Common myeloid progenitor, CD34-positive (primary cell): ENCODE measurements around the gene ENTPD5.
"Not testable (repeated sequence)": the region's sequence is repeated elsewhere in the genome, so short reads cannot be mapped to it uniquely, and the experiment has no call there.

Source experiments
- CTCF ChIA-PET: fragments of 350-600 bp; sonication (Branson Sonifier 250); formaldehyde crosslinking; loops from one replicate; lab custom pipeline; 2021; ENCODE audit warnings: antibody characterized with exemption; lab: Charles Lee
- POLR2A ChIA-PET: fragments of 350-600 bp; sonication (Branson Sonifier 250); formaldehyde crosslinking; loops from one replicate; lab custom pipeline; 2021; ENCODE audit warnings: antibody characterized with exemption; lab: Charles Lee
- DNase-seq, 3 donors: peaks; one replicate each; pipeline versions ENCODE4 v3.0.0 to v3.0.0-alpha.2; 2013
- H3K27ac ChIP-seq, 2 experiments: 1 replicate in 1 of 2; 2 replicates in 1 of 2; pipeline ENCODE4 v1.7.0; 2013; ENCODE audit warnings: inconsistent platforms in 2 of 2, low read length in 2 of 2, mild to moderate bottlenecking in 2 of 2, low read depth in 1 of 2, moderate library complexity in 1 of 2; ENCODE audit not compliant: severe bottlenecking in 2 of 2, insufficient read depth in 1 of 2, poor library complexity in 1 of 2
- H3K27me3 ChIP-seq, 5 experiments: replicated peaks in 2 of 5; 1 replicate in 3 of 5; 2 replicates in 2 of 5; pipeline versions ENCODE4 v1.6.1 to v1.7.0; 2013; ENCODE audit warnings: low read length in 4 of 5, mild to moderate bottlenecking in 2 of 5, moderate library complexity in 2 of 5, inconsistent platforms in 1 of 5; ENCODE audit not compliant: insufficient read depth in 5 of 5, control insufficient read depth in 4 of 5
- H3K36me3 ChIP-seq, 4 experiments: 1 replicate in 2 of 4; 2 replicates in 2 of 4; pipeline versions ENCODE4 v1.6.1 to v1.7.0; 2013; ENCODE audit warnings: low read length in 3 of 4, control low read depth in 1 of 4, mild to moderate bottlenecking in 1 of 4; ENCODE audit not compliant: control insufficient read depth in 4 of 4, insufficient read depth in 4 of 4
- H3K4me1 ChIP-seq, 4 experiments: 1 replicate in 3 of 4; 2 replicates in 1 of 4; pipeline versions ENCODE4 v1.6.1 to v1.7.1; 2013; ENCODE audit warnings: low read length in 3 of 4, mild to moderate bottlenecking in 3 of 4, control low read depth in 1 of 4, inconsistent platforms in 1 of 4, moderate library complexity in 1 of 4; ENCODE audit not compliant: control insufficient read depth in 4 of 4, insufficient read depth in 4 of 4; ENCODE audit errors: control extremely low read depth in 1 of 4
- H3K4me3 ChIP-seq, 7 experiments: 1 replicate in 4 of 7; 2 replicates in 3 of 7; pipeline versions ENCODE4 v1.5.1 to v1.7.0; 2013; ENCODE audit warnings: mild to moderate bottlenecking in 7 of 7, low read length in 6 of 7, moderate library complexity in 6 of 7, inconsistent platforms in 2 of 7, low read depth in 2 of 7, control low read depth in 1 of 7; ENCODE audit not compliant: insufficient read depth in 4 of 7, control insufficient read depth in 1 of 7; ENCODE audit errors: extremely low read depth in 1 of 7
- H3K9me3 ChIP-seq, 5 experiments: 1 replicate in 4 of 5; 2 replicates in 1 of 5; pipeline versions ENCODE4 v1.6.1 to v1.7.1; 2013; ENCODE audit warnings: low read length in 4 of 5, mild to moderate bottlenecking in 2 of 5, inconsistent platforms in 1 of 5, low read depth in 1 of 5, moderate library complexity in 1 of 5; ENCODE audit not compliant: control insufficient read depth in 4 of 5, insufficient read depth in 2 of 5; ENCODE audit errors: control extremely low read depth in 1 of 5
- WGBS: methylation state at CpG from one replicate; pipeline ENCODE4 v1.1.5; 2013; ENCODE audit not compliant: insufficient coverage; 5-methylcytosine and 5-hydroxymethylcytosine counted together

Gene ENTPD5

DNA sequence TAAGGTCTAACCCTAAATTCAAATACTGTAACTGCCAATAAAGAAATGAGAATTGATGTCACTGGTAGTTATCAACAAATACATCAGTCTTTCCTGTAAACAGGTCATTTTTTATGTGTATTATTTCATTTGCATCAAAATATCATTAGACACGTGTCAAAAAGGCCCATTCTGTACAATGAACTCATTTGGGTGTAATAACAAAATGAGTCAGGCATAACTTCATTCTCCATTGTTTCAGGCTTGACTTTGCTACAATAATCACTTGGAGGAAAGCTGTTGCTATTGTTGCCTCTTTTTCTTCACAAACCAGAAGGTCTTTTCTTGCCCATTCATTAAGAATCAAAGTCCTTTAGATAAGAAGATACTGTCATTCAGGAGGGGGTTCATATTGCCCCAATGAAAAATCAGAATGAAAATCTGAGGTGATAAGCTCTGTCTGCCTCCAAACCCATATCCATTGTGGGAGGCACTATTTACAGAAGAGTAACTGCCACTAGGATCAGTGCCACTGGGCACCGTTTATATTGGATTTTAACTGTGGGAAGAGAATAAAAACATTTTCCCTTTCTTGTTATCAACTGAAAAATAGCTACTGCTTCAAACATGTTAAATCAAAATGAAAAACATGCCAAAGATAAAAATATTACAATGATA, 10.1 kb downstream of the ENTPD5 start:
- ChIA-PET POLR2A (no interaction called here), CTCF (interaction anchor here (0.5 to 1.5 kb wide), 2 partner anchors 49 to 82 kb away, joined by 3 read pairs; no protein-coding TSS in a partner anchor)
- Histone ChIP-seq H3K27me3 (no peaks in the 10 kb centered on the region), H3K4me1 (no peaks in the 10 kb centered on the region), H3K27ac (no peak overlapping the region), H3K4me3 (no peak overlapping the region), H3K36me3 (peaks cover 5 to 24% (median 18%) of the 10 kb centered on the region in 4 experiments), H3K9me3 (no peaks in the 10 kb centered on the region)
- no peak for DNase-seq
- WGBS = no CpG with 5 or more reads among the region's 2 CpGs

DNA sequence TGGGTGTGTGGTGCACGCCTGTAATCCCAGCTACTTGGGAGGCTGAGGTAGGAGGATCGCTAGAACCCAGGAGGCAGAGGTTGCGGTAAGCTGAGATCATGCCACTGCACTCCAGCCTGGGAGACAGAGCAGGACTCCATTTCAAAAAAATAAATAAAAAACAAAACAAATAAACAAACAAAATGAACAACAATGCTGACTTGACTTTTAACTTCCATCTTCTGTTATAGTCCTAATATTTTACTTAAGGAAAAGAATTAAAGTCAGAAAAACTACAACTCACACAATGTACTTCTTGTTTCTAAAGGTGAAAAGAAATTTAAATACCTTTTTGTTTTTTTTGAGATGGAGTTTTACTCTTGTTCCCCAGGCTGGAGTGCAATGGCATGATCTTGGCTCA, 13.4 kb downstream of the ENTPD5 start:
- H3K27me3 ChIP-seq, H3K4me1 ChIP-seq, H3K9me3 ChIP-seq, POLR2A ChIA-PET, DNase-seq, H3K27ac ChIP-seq, H3K4me3 ChIP-seq: not testable (repeated sequence)
- CTCF ChIA-PET = interaction anchor here (1.3 kb wide), 1 partner anchor 10 kb away, joined by 4 read pairs; no protein-coding TSS in a partner anchor
- H3K36me3 ChIP-seq = peaks cover 3 to 20% (median 9%) of the 10 kb centered on the region in 4 experiments
- WGBS = 100% methylated on average over 3 of the region's 3 CpGs

DNA sequence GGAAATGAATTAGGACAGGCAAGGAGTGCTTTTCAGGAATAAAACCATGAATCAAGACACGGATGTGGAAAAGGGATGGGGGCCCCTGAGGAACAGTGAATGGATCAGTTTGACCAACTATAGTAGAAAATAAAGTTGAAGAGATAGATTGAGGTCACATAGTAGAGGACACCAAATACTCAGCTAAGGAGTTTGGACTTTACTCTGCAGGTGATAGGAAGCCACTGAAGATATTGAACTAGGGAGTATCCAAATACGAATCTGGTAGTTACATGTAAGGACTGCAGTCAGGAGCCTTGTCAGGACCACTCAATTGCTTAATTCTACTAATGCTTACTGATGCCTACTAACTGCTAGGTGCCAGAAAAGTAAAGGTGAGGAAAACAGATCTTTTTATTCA, 20.4 kb downstream of the ENTPD5 start:
- Histone ChIP-seq H3K36me3 (peaks cover 0 to 6% (median 1%) of the 10 kb centered on the region in 4 experiments), H3K9me3 (no peaks in the 10 kb centered on the region), H3K4me3 (no peak overlapping the region), H3K4me1 (no peaks in the 10 kb centered on the region), H3K27ac (no peak overlapping the region), H3K27me3 (no peaks in the 10 kb centered on the region)
- WGBS = 94% methylated on average over 2 of the region's 2 CpGs
- CTCF ChIA-PET = no interaction called here
- no peak for DNase-seq
- POLR2A ChIA-PET = no interaction called here

DNA sequence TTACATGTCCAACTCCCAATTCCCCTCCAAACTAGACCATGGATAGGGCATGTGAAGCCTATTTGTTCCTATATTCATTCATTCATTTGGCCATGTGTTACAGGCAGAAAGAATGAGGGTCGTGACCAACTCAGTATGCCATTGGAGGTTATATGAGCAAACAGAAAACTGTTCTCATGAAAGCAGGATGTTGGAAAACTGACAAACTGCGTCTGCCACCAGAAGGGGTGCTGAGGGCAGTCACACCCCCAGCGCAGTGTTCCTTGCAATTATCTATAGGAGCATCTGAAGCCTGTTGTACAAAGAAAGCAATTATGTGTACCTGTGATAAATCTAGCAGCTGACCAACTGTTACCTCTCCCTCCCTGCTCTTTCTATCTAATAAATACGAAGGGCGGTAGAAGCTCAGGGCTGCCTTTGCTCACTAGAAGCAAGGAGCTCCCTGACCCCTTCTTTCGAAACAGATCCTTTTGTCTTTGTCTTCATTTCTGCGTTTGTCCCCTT, 21.1 kb downstream of the ENTPD5 start:
- no peaks in the 10 kb centered on the region for H3K27me3 ChIP-seq
- H3K9me3 ChIP-seq = no peaks in the 10 kb centered on the region
- WGBS = 97% methylated on average over 6 of the region's 7 CpGs
- H3K4me3 ChIP-seq = no peak overlapping the region
- ChIA-PET POLR2A (no interaction called here), CTCF (no interaction called here)
- no peak for DNase-seq
- H3K4me1 ChIP-seq = no peaks in the 10 kb centered on the region
- peaks cover 0 to 6% (median 1%) of the 10 kb centered on the region in 4 experiments for H3K36me3 ChIP-seq
- no peak overlapping the region for H3K27ac ChIP-seq

GRCh38 chr14:73997108-73997943, 21.8 kb downstream of the ENTPD5 start:
- Histone ChIP-seq H3K27me3 (no peaks in the 10 kb centered on the region), H3K4me1 (no peaks in the 10 kb centered on the region), H3K4me3 (no peak overlapping the region), H3K36me3 (peaks cover 0 to 6% (median 1%) of the 10 kb centered on the region in 4 experiments), H3K27ac (no peak overlapping the region), H3K9me3 (no peaks in the 10 kb centered on the region)
- DNase-seq = no peak
- ChIA-PET CTCF (no interaction called here), POLR2A (no interaction called here)
- WGBS = 100% methylated on average over 1 of the region's 1 CpG

DNA sequence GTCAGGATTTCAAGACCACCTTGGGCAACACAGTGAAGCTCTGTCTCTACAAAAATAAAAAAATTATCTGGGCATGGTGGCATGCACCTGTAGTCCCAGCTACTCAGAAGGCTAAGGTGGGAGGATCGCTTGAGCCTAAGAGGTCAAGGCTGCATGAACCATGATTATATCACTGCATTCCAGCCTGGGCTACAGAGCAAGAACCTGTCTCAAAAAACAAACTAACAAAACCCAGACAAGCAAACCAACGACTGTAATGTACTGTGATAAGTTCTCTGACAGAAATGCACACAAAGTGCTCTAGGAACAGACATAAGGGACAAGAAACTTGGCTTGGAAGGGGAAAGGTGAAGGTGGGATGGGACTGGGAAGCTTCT, 22.4 kb downstream of the ENTPD5 start:
- no peak overlapping the region for H3K4me3 ChIP-seq
- 40% methylated on average over 1 of the region's 2 CpGs for WGBS
- ChIA-PET CTCF (interaction anchor here (1.5 kb wide), 1 partner anchor 9 kb away, joined by 4 read pairs; no protein-coding TSS in a partner anchor), POLR2A (no interaction called here)
- H3K27me3 ChIP-seq = no peaks in the 10 kb centered on the region
- H3K9me3 ChIP-seq = no peaks in the 10 kb centered on the region
- H3K4me1 ChIP-seq = no peaks in the 10 kb centered on the region
- peaks cover 0 to 6% (median 1%) of the 10 kb centered on the region in 4 experiments for H3K36me3 ChIP-seq
- no peak for DNase-seq
- no peak overlapping the region for H3K27ac ChIP-seq
